NCI-H446 (cell line): Measurements from ENCODE around the gene SDHB.
A peak's percentile ranks its signal among the peaks of the same experiment; 100 is the strongest.
"Not testable (repeated sequence)": the region's sequence is repeated elsewhere in the genome, so short reads cannot be mapped to it uniquely, and the experiment has no call there.

Experiments
- DNase-seq, 2 experiments: peaks; one replicate each; lab custom pipeline; 2025; lab: John Stamatoyannopoulos, UW

SDHB gene

GRCh38 chr1:17075470-17076255 is 21.8 kb upstream of the SDHB start:
- DNase-seq: no peak

GRCh38 chr1:17071794-17072193 is 18.0 kb upstream of the SDHB start:
- DNase-seq: no peak

- DNase-seq: no peak
These were observed 16.3 kb upstream of the SDHB start for GRCh38 chr1:17070163-17070525.

GRCh38 chr1:17069452-17070162 is 15.8 kb upstream of the SDHB start:
- DNase-seq: no peak

GRCh38 chr1:17068789-17069188 is 15.0 kb upstream of the SDHB start:
- DNase-seq: no peak

- no peak for DNase-seq
These were observed 13.8 kb upstream of the SDHB start for GRCh38 chr1:17067465-17068240.

- no peak for DNase-seq
These were observed 13.2 kb upstream of the SDHB start for GRCh38 chr1:17067069-17067426.

GRCh38 chr1:17066361-17067068 is 12.7 kb upstream of the SDHB start:
- DNase-seq: no peak

- no peak for DNase-seq
These were observed 11.8 kb upstream of the SDHB start for GRCh38 chr1:17065666-17066065.

GRCh38 chr1:17062751-17063150 is 8.9 kb upstream of the SDHB start:
- DNase-seq: not testable (repeated sequence)

- no peak for DNase-seq
These were observed 8.1 kb upstream of the SDHB start for GRCh38 chr1:17061892-17062291.

- DNase-seq: no peak
These were observed 7.7 kb upstream of the SDHB start for GRCh38 chr1:17061486-17061885.

GRCh38 chr1:17060306-17060749 is 6.5 kb upstream of the SDHB start:
- no peak for DNase-seq

GRCh38 chr1:17059391-17060305 is 5.8 kb upstream of the SDHB start:
- DNase-seq: peak; percentile 32 to 63

- DNase-seq: no peak
These were observed 2.7 kb upstream of the SDHB start for GRCh38 chr1:17056551-17056950.

- no peak for DNase-seq
These were observed 2.0 kb upstream of the SDHB start for GRCh38 chr1:17055801-17056200.

- DNase-seq: no peak
These were observed 647 bp downstream of the SDHB start for GRCh38 chr1:17053086-17053684.

GRCh38 chr1:17052641-17053040 is 1.2 kb downstream of the SDHB start:
- DNase-seq: no peak

- no peak for DNase-seq
These were observed 1.8 kb downstream of the SDHB start for GRCh38 chr1:17052038-17052437.

GRCh38 chr1:17047924-17048323 is 5.9 kb downstream of the SDHB start:
- DNase-seq: no peak

GRCh38 chr1:17046334-17046657 is 7.5 kb downstream of the SDHB start:
- no peak for DNase-seq
